Activated naive CD8-positive, alpha-beta T cell treated with anti-CD3 and anti-CD28 coated beads for 36 hours (primary cell): ENCODE data around the gene KIF15. TPM values are rescaled to one million over a fixed set of nuclear protein-coding genes. Genes with fewer than 3 reads are reported as not detected.

Source experiments
- total RNA-seq, 2 experiments: library from RNA; stranded (reverse); gene quantifications; one replicate each; pipeline ENCODE4 v1.2.3, GENCODE V29; 2021

The KIF15 gene
- total RNA-seq, 2 experiments from 2014 or later: 36.2 to 36.7 TPM

Other genes with a start within 250 kb of the KIF15 start
- 1 to 10 TPM; 4.4 to 4.5 TPM for gene ZKSCAN7, start 206.6 kb upstream of the KIF15 start, total RNA-seq
- 1 to 10 TPM in 1 of 2 experiments, under 1 TPM in 1; 0.94 to 1.6 TPM for gene ZNF660, start 176.8 kb upstream of the KIF15 start, total RNA-seq
- 10 to 100 TPM; 10.6 to 11.4 TPM for gene ZNF197, start 136.8 kb upstream of the KIF15 start, total RNA-seq
- gene ZNF35, start 113.1 kb upstream of the KIF15 start, total RNA-seq: 1 to 10 TPM; 5.8 to 6.9 TPM
- gene ZNF502, start 49.1 kb upstream of the KIF15 start, total RNA-seq: 1 to 10 TPM; 2.4 to 3.0 TPM
- 1 to 10 TPM; 2.7 to 3.6 TPM for gene ZNF501, start 32.2 kb upstream of the KIF15 start, total RNA-seq
- 10 to 100 TPM; 37.9 to 47.7 TPM for gene KIAA1143, start 175 bp upstream of the KIF15 start, total RNA-seq
- gene TMEM42, start 100.1 kb downstream of the KIF15 start, total RNA-seq: 1 to 10 TPM; 6.9 to 7.7 TPM
- not detected for gene TGM4, start 112.8 kb downstream of the KIF15 start, total RNA-seq
- gene ZDHHC3, start 214.4 kb downstream of the KIF15 start, total RNA-seq: 10 to 100 TPM; 39.1 to 39.5 TPM
- 10 to 100 TPM; 91.6 to 92.0 TPM for gene EXOSC7, start 214.4 kb downstream of the KIF15 start, total RNA-seq